HG03565 (cell line): Measurements from ENCODE around the gene IQCF2.
"Not testable (repeated sequence)": the region's sequence is repeated elsewhere in the genome, so short reads cannot be mapped to it uniquely, and the experiment has no call there.

Experiments
- ATAC-seq: cut with Tn5 transposase; IDR thresholded peaks from one replicate; pipeline ENCODE4 v1.9.1; 2021; ENCODE audit warnings: mild to moderate bottlenecking, moderate library complexity; ENCODE audit not compliant: unreplicated experiment

IQCF2 gene

GRCh38 chr3:51860703-51861665 is at the start of gene IQCF2:
Gene IQCF2 (plus strand): TSS chr3:51861615. CDS start chr3:51861667, 52 bp downstream.
- no peak for ATAC-seq

- no peak for ATAC-seq
Measured at GRCh38 chr3:51813539-51813938, 47.9 kb upstream of the IQCF2 start.

DNA sequence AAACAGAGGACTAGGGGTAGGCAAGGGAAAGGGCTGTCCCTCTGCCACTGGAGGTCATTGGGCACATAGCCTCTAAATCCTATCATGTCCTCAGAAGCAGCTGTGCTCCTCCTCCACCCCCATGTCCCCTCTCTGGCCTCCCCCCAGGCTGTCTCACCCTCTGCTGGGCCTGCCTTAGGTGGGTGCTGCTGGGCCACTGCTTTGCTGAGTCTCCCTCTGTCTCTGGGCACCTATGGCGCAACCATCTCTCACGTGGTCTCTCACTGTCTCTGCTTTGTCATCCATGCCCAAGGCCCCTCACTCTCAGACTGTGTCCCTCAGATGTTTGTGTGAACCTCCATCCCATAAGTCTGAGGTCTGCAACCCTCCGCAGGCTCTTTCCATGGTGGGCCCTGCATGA is 47.4 kb upstream of the IQCF2 start:
- no peak for ATAC-seq

DNA sequence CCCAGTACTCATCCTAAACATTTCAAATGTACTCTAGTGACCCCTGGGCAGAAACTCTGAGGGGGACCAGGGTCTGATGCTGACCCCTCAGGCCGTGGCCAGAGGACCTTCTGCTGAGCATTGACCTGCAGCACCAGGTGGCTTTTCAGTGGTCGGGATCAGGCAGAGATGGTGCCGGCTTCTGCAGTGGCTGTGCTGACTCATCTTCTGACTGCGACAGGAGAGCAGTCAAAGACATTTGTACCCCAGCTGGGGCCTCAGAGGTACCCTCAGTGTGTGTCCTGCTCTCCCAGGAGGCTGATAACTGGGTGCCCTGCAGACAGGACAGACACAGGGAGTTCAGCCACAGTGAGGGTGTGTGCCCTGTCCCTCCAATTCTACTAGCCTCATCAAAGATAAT is 45.8 kb upstream of the IQCF2 start:
- ATAC-seq = no peak

DNA sequence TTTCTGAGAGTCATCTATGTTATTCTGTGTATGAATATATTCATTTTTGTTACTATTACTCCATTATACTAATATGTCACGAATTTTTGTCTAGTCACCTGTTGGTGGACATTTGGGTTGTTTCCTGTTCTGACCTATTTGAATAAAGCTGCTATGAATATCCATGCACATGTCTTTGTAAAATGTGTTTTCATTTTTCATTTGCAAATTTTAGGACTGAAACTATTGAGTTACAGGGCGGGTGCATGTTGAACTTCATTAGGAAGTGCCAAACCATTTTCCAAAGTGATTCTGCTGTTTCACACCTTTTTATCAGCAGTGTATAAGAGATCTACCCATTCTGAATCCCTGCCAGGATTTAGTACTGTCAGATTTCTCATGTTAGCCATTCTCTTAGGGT is 44.7 kb upstream of the IQCF2 start:
- ATAC-seq = no peak

DNA sequence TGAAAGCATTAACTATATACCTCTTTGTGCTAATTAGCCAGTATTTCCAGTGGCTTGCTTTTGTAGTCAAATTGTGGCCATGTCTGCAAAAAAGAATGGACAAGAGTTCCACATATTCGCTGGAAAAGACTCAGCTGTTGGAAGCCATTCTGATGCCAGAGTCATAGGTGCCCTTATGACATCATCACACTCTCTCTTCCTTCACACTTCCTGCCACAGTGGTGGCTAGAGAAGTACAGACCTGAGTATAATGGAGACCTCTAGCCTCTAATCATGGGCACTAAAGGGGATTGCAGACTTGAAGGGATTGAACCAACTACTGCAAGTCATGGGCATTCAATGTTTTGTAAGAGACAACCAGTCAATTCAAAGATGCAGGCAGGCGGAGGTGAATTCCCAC is 44.0 kb upstream of the IQCF2 start:
- ATAC-seq = no peak

- ATAC-seq = no peak
Measured at GRCh38 chr3:51819151-51819550, 42.3 kb upstream of the IQCF2 start.

GRCh38 chr3:51819709-51820406 is 41.6 kb upstream of the IQCF2 start:
- no peak for ATAC-seq

- no peak for ATAC-seq
Measured at GRCh38 chr3:51828297-51828696, 33.1 kb upstream of the IQCF2 start.

DNA sequence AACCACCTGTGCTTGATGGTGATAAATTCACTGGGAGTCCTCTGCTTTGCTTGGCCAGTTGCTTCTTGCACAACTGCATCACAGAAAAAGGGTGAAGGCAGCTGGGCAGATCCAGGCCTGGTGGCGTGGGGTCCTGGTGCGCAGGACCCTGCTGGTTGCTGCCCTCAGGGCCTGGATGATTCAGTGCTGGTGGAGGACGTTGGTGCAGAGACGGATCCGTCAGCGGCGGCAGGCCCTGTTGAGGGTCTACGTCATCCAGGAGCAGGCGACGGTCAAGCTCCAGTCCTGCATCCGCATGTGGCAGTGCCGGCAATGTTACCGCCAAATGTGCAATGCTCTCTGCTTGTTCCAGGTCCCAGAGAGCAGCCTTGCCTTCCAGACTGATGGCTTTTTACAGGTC is 31.1 kb upstream of the IQCF2 start:
- ATAC-seq = no peak

DNA sequence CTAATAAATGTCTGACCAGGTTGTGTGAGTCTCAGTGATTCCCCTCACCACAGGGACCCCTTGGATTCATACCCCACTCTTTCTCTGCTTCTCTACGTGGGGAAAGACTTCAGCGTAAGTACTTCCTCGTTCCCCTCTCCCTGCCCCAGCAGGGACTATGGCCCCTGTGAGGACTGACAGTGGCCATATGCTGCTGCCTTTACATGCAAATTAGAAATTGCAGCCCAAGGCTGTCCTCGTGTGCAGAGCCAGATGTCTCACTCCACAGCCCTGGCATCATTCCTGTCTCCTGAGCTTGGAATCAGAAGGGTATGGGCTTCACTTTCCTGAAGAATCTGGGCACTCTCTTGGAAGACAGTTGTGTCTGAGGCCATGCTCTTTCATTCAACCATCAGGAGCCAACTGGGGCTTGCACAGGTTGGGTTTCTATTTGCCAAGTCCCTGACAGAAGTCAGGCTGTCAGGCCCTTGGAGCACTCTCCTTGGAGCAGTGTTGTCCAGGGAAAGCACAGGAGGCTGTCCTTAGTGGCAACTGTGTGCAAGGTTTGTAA is 30.5 kb upstream of the IQCF2 start:
- ATAC-seq = no peak

DNA sequence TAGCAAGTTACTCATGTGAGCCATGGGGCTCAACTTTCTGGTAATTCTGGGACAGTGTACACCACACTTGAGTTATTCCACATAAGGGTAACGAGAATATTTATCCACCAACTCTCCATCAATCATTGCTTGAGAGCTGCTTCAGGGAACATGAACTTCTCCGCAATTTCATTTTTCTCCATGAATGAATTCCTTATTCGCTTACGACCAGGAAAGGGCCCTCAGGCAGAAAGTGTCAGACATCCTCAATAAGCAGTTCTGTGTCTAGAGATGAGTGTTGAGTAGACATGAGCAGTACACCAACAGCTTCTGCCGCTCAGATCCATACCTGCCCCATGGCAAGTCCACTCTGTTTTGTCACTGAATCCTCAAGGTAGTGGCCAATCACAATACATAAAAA is 24.8 kb upstream of the IQCF2 start:
- ATAC-seq = no peak

DNA sequence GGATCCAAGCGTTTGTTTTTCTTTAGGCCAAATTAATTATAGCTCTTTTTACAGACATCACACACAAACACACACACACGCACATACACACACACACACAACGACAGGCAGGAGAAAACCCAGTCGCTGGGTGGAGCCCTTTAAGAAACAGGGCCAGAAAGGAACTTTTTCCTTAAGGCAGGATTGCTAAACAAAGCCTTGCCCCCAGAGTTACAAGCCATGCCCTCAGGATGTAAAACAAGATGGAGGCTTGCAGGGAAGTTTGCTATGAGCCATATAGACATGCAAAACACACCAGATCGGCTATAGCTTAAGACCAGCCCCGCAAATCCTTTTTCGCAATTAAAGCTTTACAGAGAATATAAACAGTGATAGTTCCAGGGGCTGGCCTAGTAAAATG is 16.3 kb upstream of the IQCF2 start:
- no peak for ATAC-seq

DNA sequence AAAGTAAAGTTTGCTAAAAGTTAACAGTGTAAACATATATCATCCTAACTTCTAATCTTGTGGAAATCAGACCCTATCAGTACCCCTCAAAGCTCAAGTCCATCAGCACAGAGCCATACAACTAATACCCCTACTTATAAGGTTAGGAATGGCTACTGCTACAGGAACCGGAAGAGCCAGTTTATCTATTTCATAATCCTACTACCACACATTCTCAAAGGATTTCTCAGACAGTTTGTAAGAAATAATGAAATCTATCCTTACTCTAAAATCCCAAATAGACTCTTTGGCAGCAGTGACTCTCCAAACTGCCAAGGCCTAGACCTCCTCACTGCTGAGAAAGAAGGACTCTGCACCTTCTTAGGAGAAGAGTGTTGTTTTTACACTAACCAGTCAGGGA is 6.0 kb upstream of the IQCF2 start:
- ATAC-seq = not testable (repeated sequence)

DNA sequence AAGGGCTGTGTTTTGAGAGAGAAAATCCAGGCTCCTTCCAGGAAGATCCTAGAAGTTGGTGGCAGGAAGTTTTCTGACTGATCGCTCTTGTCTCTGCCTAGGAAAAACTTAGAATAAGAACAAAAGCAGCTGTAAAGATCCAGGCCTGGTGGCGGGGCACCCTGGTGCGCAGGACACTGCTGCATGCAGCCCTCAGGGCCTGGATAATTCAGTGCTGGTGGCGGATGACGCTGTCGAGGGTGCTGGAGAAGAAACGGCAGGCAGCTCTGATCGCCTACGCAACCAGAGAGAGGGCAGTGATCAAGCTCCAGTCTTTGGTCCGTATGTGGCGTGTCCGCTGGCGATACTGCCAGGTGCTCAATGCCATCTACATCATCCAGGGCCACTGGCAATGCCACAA is 1.5 kb downstream of the IQCF2 start:
- no peak for ATAC-seq

DNA sequence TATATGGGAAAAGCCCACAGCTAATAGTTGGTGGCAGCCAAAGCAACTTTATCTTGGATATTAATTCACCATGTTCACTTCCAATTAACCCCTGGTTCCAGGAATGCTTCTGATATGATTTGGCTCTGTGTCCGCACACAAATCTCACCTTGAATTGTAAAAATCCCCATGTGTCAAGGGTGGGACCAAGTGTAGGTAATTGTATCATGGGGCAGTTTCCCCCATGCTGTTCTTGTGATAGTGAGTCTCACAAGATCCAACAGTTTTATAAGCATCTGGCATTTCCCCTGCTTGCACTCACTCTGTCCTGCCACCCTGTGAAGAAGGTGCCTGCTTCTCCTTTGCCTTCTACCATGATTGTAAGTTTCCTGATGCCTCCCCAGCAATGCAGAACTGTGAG is 7.5 kb downstream of the IQCF2 start:
- not testable (repeated sequence) for ATAC-seq

GRCh38 chr3:51869304-51869703 is 7.9 kb downstream of the IQCF2 start:
- ATAC-seq = no peak

DNA sequence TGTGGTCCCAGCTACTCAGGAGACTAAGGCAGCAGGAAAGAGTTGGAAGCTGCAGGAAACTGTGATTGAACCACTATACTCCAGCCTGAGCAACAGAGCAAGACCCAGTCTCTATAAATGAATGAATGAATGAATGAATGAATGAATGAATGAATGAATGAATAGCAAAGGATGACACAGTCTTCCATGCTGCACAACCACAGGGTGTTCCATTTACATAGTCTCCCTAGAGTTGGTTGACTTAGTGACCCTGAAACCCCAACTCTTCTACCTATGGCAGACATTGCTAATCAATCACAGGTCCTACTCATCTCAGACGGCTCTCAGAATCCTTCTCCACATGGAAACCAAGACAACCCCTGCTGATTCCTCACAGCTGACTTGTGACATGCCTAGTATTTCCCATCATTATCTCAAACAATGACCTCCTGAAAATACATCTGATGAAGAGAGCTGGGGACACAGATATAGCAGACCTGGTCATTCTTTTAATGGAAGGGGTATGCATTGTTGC is 11.9 kb downstream of the IQCF2 start:
- no peak for ATAC-seq

- ATAC-seq = no peak
Measured at GRCh38 chr3:51873876-51874275, 12.5 kb downstream of the IQCF2 start.

- ATAC-seq = no peak
Measured at GRCh38 chr3:51874411-51874810, 13.0 kb downstream of the IQCF2 start.

DNA sequence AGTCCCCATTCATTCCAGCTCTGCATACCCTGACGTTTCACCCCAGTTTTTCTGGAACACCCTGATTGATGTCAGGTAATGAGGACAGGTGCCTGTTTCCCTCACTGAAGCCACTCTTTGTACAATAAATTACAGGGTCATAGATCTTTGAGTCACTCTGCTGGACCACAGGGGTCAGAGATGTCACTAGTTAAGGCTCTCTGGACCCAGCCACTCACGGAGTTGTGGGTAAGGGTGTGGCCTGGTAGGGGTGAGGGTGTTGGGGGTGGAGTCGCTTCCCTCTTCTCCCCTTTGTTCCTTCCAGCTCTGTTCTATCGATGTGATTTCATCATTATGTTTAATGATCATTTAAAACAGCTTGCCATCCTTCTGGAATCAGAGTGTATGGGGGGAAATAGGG is 13.5 kb downstream of the IQCF2 start:
- no peak for ATAC-seq

GRCh38 chr3:51875501-51875900 is 14.1 kb downstream of the IQCF2 start, which contains the start of gene IQCF5:
Gene IQCF5 (minus strand): TSS chr3:51875601. CDS start chr3:51875531, 70 bp downstream.
- ATAC-seq = no peak
